Mesodermal cell (in vitro differentiated cells): Measurements from ENCODE around the gene CSKMT.
A peak's percentile ranks its signal among the peaks of the same experiment; 100 is the strongest.
"Not testable (repeated sequence)": the region's sequence is repeated elsewhere in the genome, so short reads cannot be mapped to it uniquely, and the experiment has no call there.

Experiments
- H3K27ac ChIP-seq: 2 replicates; pipeline ENCODE4 v1.7.0; 2013; ENCODE audit warnings: mild to moderate bottlenecking, low read depth, low read length, moderate library complexity; ENCODE audit not compliant: severe bottlenecking
- H3K36me3 ChIP-seq: 2 replicates; pipeline ENCODE4 v1.7.1; 2013; ENCODE audit warnings: mild to moderate bottlenecking, low read length, moderate library complexity; ENCODE audit not compliant: control insufficient read depth, insufficient read depth
- H3K4me1 ChIP-seq: one replicate; pipeline ENCODE4 v1.7.1; 2013; ENCODE audit warnings: mild to moderate bottlenecking, low read length; ENCODE audit not compliant: insufficient read depth, control insufficient read depth, poor library complexity, severe bottlenecking
- H3K4me3 ChIP-seq: 2 replicates; pipeline ENCODE4 v1.7.0; 2013; ENCODE audit warnings: low read length, control low read depth, mild to moderate bottlenecking; ENCODE audit not compliant: insufficient read depth, poor library complexity, severe bottlenecking; ENCODE audit errors: extremely low read depth
- H3K9me3 ChIP-seq: 2 replicates; pipeline ENCODE4 v1.7.1; 2013; ENCODE audit warnings: mild to moderate bottlenecking, low read length, moderate library complexity; ENCODE audit not compliant: control insufficient read depth
- WGBS, 2 experiments: methylation state at CpG; one replicate each; pipeline ENCODE4 v1.1.5; 2013; ENCODE audit warnings: missing lambda C conversion rate in 2 of 2; ENCODE audit not compliant: insufficient coverage in 2 of 2; 5-methylcytosine and 5-hydroxymethylcytosine counted together

The CSKMT gene

GRCh38 chr11:62645946-62646824, 18.9 kb upstream of the CSKMT start, which contains the start of gene GANAB:
GANAB (minus strand) TSS chr11:62646613; CDS start chr11:62646599, 14 bp downstream.
- H3K36me3 ChIP-seq, result peaks cover 58% of the 10 kb centered on the region

DNA sequence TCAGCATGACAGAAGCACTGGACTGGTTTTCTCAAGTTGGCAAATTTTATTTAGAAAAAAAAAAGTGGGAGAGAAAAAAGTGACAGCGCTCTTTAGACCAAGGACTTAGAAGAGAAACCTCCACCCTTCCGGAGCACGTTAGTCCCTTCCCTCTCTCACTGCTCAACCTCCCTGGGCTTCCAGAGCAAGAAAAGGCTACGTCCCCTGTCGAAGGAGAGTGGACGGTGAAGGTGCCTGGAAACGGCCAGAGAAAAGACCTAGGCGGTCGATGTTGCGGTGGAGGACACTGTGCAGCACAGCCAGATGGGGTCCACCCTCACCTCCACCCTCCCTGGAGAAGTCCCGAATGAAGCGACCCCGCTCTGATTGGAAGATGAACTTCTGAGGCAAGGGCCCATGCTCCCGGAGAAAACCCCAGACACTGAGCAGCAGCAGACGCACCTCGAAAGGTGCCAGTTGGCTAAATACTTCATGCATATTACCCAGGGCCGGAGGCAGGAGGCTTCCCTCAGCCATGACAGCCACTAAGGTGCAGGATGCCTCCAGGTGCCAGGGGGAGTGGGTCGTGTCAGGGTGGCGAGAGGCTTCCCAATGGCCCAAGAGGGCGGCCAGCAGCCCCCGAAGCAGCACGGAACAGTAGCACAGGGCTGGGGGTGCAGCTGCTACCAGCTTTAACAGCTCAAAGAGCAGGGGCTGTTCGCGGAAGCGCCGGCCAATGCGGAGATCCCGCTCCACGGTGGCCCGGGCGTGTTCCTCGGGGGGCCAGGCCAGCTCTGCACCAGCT, 18.1 kb upstream of the CSKMT start:
- H3K9me3 ChIP-seq, result no peaks in the 10 kb centered on the region
- peak overlapping the region; percentile 13 for H3K27ac ChIP-seq
- peak overlapping the region; percentile 96 for H3K4me3 ChIP-seq
- peaks cover 8% of the 10 kb centered on the region for H3K4me1 ChIP-seq
- 79 to 84% methylated on average over 17 to 29 of the region's 32 CpGs for WGBS, 2 experiments
- peaks cover 54% of the 10 kb centered on the region for H3K36me3 ChIP-seq

More at GRCh38 chr11:62645946-62646824, 18.9 kb upstream of the CSKMT start, which contains the start of gene GANAB:
- H3K4me1 ChIP-seq, result peaks cover 8% of the 10 kb centered on the region
- peak within 1 kb of the TSS; percentile 98 for H3K27ac ChIP-seq
- 0% methylated on average over 64 to 66 of the region's 73 CpGs for WGBS, 2 experiments
- H3K4me3 ChIP-seq, result peak within 1 kb of the TSS; percentile 96
- no peaks in the 10 kb centered on the region for H3K9me3 ChIP-seq

GRCh38 chr11:62647609-62648005, 17.5 kb upstream of the CSKMT start:
- Histone ChIP-seq H3K27ac (no peak overlapping the region), H3K4me1 (peaks cover 8% of the 10 kb centered on the region), H3K36me3 (peaks cover 50% of the 10 kb centered on the region), H3K9me3 (no peaks in the 10 kb centered on the region), H3K4me3 (no peak overlapping the region)
- WGBS, 2 experiments, result 95 to 100% methylated on average over 5 to 6 of the region's 6 CpGs

DNA sequence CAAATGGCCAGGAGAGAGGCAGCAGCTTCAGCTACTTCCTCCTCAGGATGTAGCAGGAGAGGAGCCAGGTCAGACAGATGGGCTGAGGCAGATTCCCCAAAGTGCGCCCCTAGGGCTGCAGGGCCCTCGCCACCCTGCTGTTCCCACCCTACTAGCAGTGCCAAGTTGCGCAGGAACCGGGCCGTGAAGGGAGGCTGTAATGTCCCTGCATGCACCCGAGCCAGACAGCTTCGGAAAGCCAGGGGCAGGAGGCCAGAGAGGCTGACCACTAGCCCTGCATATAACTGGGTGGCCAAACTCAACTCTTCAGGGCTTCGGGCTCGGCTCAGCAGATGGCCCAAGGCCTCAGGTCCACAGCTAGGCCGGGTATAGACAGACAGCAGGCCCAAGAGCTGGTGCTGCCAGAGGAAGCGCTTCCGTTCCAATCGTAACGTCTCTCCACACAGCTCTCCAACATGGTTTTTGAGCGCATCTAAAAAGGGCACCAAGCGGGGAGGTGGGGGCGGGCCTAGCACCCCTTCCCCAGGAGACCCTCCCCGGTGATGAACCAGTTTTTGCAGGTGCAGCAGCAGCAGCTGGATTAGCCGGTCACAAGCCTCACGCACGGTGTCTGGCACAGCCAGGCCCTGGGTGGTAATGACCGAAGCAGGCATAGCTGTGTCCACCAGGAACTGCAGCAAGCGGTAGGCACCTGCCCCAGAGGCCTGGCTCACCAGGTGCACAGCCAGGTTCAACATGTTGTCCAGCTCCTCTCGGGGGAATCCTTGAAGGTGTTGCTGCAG, 16.7 kb upstream of the CSKMT start:
- H3K4me3 ChIP-seq, result no peak overlapping the region
- 96 to 98% methylated on average over 24 of the region's 24 CpGs for WGBS, 2 experiments
- peaks cover 8% of the 10 kb centered on the region for H3K4me1 ChIP-seq
- no peaks in the 10 kb centered on the region for H3K9me3 ChIP-seq
- peaks cover 43% of the 10 kb centered on the region for H3K36me3 ChIP-seq
- no peak overlapping the region for H3K27ac ChIP-seq

DNA sequence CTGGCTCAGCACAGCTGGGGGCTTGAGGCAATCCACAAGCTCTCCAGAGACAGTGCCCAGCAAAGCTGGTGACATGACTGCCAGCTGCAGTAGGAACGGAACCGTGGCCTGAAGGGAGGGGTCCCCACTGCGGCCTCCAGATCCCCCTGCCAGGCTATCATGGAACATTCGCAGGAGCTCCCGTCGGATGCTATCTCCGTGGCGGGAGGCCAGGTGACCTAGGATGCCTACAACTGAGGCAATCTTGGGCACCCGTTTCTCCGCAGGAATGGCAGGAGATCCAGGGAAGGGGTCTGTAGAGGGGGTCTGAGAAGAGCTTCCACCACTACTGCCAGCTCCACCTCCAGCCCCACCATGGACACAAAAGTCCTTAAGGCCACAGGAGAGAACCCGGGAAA, 16.1 kb upstream of the CSKMT start:
- Histone ChIP-seq H3K9me3 (no peaks in the 10 kb centered on the region), H3K4me3 (no peak overlapping the region), H3K4me1 (peaks cover 8% of the 10 kb centered on the region), H3K27ac (no peak overlapping the region), H3K36me3 (peaks cover 38% of the 10 kb centered on the region)
- 95 to 99% methylated on average over 9 to 11 of the region's 11 CpGs for WGBS, 2 experiments

DNA sequence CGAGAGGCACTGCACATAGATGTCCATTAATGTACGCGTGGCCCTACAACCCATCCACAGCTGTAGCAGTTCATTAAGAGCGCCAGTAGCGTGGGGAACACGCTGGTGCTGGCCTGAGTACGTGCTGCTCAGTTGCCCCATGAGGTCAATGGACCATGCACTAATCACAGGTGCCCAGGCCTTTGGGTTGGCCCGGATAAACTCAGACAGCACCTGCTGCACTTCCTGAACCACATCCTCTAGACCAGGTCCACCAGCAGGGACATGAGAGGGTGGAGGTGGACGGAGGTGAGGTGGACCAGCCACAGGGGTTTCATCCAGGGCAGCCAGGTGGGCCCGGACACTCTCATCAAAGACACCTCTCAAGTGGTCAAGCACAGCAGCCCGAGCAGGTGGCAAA, 15.6 kb upstream of the CSKMT start:
- Histone ChIP-seq H3K4me1 (peaks cover 8% of the 10 kb centered on the region), H3K36me3 (peaks cover 33% of the 10 kb centered on the region), H3K27ac (no peak overlapping the region), H3K4me3 (no peak overlapping the region), H3K9me3 (no peaks in the 10 kb centered on the region)
- WGBS, 2 experiments, result 96 to 97% methylated on average over 10 to 11 of the region's 11 CpGs

DNA sequence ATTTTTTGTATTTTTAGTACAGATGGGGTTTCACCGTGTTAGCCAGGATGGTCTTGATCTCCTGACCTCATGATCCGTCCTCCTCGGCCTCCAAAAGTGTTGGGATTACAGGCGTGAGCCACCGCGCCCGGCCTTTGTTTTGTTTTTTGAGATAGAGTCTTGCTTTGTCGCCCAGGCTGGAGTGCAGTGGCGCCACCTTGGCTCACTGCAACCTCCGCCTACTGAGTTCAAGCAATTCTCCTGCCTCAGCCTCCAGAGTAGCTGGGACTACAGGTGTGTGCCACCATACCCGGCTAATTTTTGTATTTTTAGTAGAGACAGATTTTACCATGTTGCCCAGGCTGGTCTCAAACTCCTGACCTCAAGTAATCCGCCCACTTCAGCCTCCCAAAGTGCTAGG, 14.8 kb upstream of the CSKMT start:
- H3K4me3 ChIP-seq, H3K4me1 ChIP-seq, H3K9me3 ChIP-seq, H3K27ac ChIP-seq: not testable (repeated sequence)
- WGBS, 2 experiments, result 96% methylated on average over 8 to 12 of the region's 12 CpGs
- peaks cover 26% of the 10 kb centered on the region for H3K36me3 ChIP-seq

DNA sequence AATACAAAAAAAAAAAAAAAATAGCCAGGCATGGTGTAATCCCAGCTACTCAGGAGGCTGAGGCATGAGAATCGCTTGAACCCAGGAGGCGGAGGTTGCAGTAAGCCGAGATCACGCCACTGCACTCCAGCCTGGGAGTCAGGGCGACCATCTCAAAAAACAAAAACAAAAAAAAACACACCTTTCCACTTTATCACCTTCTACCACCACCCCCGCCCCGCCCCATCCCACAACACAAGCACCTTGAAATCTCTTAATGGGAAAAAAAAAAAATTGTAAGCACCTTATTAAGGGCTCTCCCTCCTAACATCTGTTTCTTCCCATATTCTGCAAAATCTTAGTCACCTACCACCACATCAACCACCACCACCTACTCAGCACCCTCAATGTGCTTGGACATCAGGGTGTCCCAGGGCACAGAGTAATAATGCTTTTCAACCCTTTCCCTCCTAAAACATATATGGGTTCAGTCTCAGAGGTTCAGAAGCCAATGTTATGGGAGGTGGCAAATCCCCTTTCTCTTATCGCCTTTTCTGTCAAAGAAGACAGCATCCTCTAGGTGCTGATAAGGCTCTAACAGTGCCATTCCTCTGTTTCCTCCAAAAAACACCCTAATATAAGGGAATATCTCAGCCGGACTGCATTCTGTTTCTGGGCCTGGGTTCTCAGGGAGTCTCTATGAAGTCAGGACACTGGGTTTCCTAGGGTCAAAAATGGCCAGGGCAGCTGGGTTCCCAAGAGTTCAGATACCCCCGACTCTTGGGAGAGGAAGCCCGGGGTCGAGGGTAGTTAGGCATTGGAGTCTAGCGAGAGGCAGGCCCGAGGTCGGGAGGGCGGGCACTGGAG, 12.7 kb upstream of the CSKMT start:
- WGBS, 2 experiments, result 37 to 38% methylated on average over 15 of the region's 16 CpGs
- Histone ChIP-seq H3K4me3 (peak overlapping the region; percentile 89), H3K4me1 (peaks cover under 1% of the 10 kb centered on the region), H3K9me3 (no peaks in the 10 kb centered on the region), H3K27ac (peak overlapping the region; percentile 65), H3K36me3 (peaks cover 26% of the 10 kb centered on the region)

DNA sequence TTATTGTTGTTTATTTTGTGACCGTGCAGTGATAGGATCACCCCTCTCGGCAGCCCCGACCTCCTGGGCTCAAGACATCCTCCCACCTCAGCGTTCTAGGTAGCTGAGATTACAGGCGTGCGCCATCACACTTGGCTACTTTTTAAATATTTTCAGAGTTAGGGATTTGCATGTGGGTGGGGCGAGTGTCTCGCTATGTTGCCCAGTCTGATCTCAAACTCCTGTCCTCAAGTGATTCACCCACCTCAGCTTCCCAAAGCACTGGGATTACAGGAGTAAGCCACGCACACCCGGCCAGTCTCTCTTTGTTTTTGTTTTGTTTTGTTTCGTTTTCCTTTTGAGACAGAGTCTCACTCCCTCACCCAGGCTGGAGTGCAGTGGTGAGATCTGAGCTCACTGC, 10.8 kb upstream of the CSKMT start:
- peaks cover 8% of the 10 kb centered on the region for H3K36me3 ChIP-seq
- no peak overlapping the region for H3K4me3 ChIP-seq
- WGBS, 2 experiments, result 90 to 96% methylated on average over 4 to 5 of the region's 11 CpGs
- H3K9me3 ChIP-seq, result no peaks in the 10 kb centered on the region
- H3K4me1 ChIP-seq, result no peaks in the 10 kb centered on the region
- no peak overlapping the region for H3K27ac ChIP-seq
